PC-3 (cell line): ENCODE results near the gene TNFSF15. TPM values are rescaled to one million over a fixed set of nuclear protein-coding genes. Genes with fewer than 3 reads are reported as not detected.

Source experiments
- ATAC-seq: fragments of 200-7000 bp; cut with Tn5 transposase; 2 replicates; pipeline ENCODE4 v1.9.1; 2020; ENCODE audit warnings: mild to moderate bottlenecking, moderate library complexity
- BruUV-seq: library from RNA; stranded (reverse); fragments of 400-500 nt; replicated peaks from 2 replicates; lab custom pipeline; 2021; lab: Mats Ljungman, UMichigan
- CTCF ChIA-PET: fragments of 300-600 bp; sonication (Branson Sonifier 250); formaldehyde crosslinking; loops from one replicate; lab custom pipeline; 2022; ENCODE audit warnings: antibody characterized with exemption; lab: Charles Lee
- POLR2A ChIA-PET: fragments of 300-600 bp; sonication (Branson Sonifier 250); formaldehyde crosslinking; loops from one replicate; lab custom pipeline; 2022; ENCODE audit warnings: antibody characterized with exemption; ENCODE audit not compliant: unreplicated experiment; lab: Charles Lee
- DNase-seq: peaks from one replicate; pipeline ENCODE4 v3.0.0-alpha.2; 2015
- H2AFZ ChIP-seq: fragments of 300-600 bp; sonication (generic); 2 replicates; pipeline ENCODE4 v1.6.0; 2016; ENCODE audit warnings: antibody characterized with exemption, low read length
- H3F3A ChIP-seq: fragments of 300-600 bp; sonication (generic); one replicate; pipeline ENCODE4 v1.6.0; 2017; ENCODE audit warnings: antibody characterized with exemption, low read length, control low read depth, mild to moderate bottlenecking; ENCODE audit not compliant: unreplicated experiment
- H3K27ac ChIP-seq: fragments of 300-600 bp; sonication (generic); 2 replicates; pipeline ENCODE4 v1.5.1; 2016; ENCODE audit warnings: mild to moderate bottlenecking, low read length
- H3K27me3 ChIP-seq: fragments of 300-600 bp; sonication (generic); 2 replicates; pipeline ENCODE4 v1.6.1; 2016; ENCODE audit warnings: low read length, mixed read lengths
- H3K36me3 ChIP-seq: fragments of 300-600 bp; sonication (generic); 2 replicates; pipeline ENCODE4 v1.6.1; 2016; ENCODE audit warnings: low read depth, mixed run types, low read length, mixed read lengths
- H3K4me1 ChIP-seq: fragments of 300-600 bp; sonication (generic); 2 replicates; pipeline ENCODE4 v1.5.1; 2016; ENCODE audit warnings: low read length; ENCODE audit not compliant: insufficient read depth
- H3K4me2 ChIP-seq: fragments of 300-600 bp; sonication (generic); 2 replicates; pipeline ENCODE4 v1.6.0; 2016; ENCODE audit warnings: low read length
- H3K4me3 ChIP-seq: fragments of 300-600 bp; sonication (generic); 2 replicates; pipeline ENCODE4 v1.5.1; 2016; ENCODE audit warnings: mild to moderate bottlenecking, low read length, mixed read lengths
- H3K79me2 ChIP-seq: fragments of 300-600 bp; sonication (generic); 2 replicates; pipeline ENCODE4 v1.6.1; 2017; ENCODE audit warnings: low read length, mixed read lengths
- H3K9ac ChIP-seq: fragments of 300-600 bp; sonication (generic); 2 replicates; pipeline ENCODE4 v1.6.0; 2016; ENCODE audit warnings: mild to moderate bottlenecking, low read length
- H3K9me2 ChIP-seq: fragments of 300-600 bp; sonication (generic); replicated peaks from 2 replicates; pipeline ENCODE4 v1.6.1; 2016; ENCODE audit warnings: mixed run types, low read length, mixed read lengths
- H3K9me3 ChIP-seq: fragments of 300-600 bp; sonication (generic); 2 replicates; pipeline ENCODE4 v1.6.1; 2016; ENCODE audit warnings: low read length, mixed read lengths
- H4K20me1 ChIP-seq: fragments of 300-600 bp; sonication (generic); 2 replicates; pipeline ENCODE4 v1.6.1; 2016; ENCODE audit warnings: low read length, mixed read lengths
- EZH2 ChIP-seq: fragments of 300-600 bp; sonication (generic); IDR thresholded peaks from one replicate; pipeline ENCODE4 v1.6.1; 2017; ENCODE audit warnings: antibody characterized with exemption, mild to moderate bottlenecking, low read length; ENCODE audit not compliant: unreplicated experiment
- EZH2phosphoT487 ChIP-seq: fragments of 300-600 bp; sonication (generic); IDR thresholded peaks from 2 replicates; pipeline ENCODE4 v1.6.1; 2018; ENCODE audit warnings: mild to moderate bottlenecking, antibody characterized with exemption, low read length, borderline replicate concordance
- intact Hi-C: fragments of 100-400 bp; cut with micrococcal nuclease; formaldehyde crosslinking; loops from 2 replicates; pipeline ENCODE4 v1.9.0; 2023
- total RNA-seq: library from RNA; depleted of rRNA; stranded (reverse); fragments of >200 nt; gene quantifications from 2 replicates; pipeline ENCODE4 v1.2.3, GENCODE V29; 2014
- TF ChIP-seq, protein P1 (sequence below): fragments of 300-600 bp; sonication (generic); conservative IDR thresholded peaks from 2 replicates; pipeline ENCODE4 v1.5.1; 2017; ENCODE audit warnings: antibody characterized with exemption, low read depth, mild to moderate bottlenecking, low read length

Gene TNFSF15
- total RNA-seq, 1 experiment from 2014 or later, result 2.2 TPM

DNA sequence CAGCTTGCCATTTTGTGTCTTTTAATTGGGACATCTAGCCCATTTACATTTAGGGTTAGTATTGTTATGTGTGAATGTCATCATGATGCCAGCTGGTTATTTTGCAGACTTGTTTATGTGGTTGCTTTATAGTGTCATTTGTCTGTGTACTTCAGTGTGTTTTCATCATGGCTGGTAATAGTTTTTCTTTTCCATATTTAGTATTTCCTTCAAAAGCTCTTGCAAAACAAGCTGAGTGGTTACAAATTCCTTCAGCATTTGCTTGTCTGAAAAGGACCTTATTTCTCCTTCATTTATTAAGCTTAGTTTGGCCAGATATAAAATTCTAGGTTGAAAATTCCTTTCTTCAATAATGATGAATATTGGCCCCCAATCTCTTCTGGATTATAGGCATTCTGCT, 28.5 kb upstream of the TNFSF15 start:
- H3K27ac ChIP-seq, result no peak overlapping the region
- no peaks in the 10 kb centered on the region for H3K9me3 ChIP-seq
- H3K36me3 ChIP-seq, result no peaks in the 10 kb centered on the region
- no peaks in the 10 kb centered on the region for H3K27me3 ChIP-seq
- no peaks in the 10 kb centered on the region for H3K79me2 ChIP-seq
- TF ChIP-seq EZH2phosphoT487 (no peak), EZH2 (no peak)
- TF ChIP-seq, protein P1, sequence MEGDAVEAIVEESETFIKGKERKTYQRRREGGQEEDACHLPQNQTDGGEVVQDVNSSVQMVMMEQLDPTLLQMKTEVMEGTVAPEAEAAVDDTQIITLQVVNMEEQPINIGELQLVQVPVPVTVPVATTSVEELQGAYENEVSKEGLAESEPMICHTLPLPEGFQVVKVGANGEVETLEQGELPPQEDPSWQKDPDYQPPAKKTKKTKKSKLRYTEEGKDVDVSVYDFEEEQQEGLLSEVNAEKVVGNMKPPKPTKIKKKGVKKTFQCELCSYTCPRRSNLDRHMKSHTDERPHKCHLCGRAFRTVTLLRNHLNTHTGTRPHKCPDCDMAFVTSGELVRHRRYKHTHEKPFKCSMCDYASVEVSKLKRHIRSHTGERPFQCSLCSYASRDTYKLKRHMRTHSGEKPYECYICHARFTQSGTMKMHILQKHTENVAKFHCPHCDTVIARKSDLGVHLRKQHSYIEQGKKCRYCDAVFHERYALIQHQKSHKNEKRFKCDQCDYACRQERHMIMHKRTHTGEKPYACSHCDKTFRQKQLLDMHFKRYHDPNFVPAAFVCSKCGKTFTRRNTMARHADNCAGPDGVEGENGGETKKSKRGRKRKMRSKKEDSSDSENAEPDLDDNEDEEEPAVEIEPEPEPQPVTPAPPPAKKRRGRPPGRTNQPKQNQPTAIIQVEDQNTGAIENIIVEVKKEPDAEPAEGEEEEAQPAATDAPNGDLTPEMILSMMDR, result no peak
- no peak for ATAC-seq
- H3K9me2 ChIP-seq, result no peaks in the 10 kb centered on the region
- no peak overlapping the region for H3K9ac ChIP-seq
- H4K20me1 ChIP-seq, result no peaks in the 10 kb centered on the region
- CTCF ChIA-PET, result no interaction called here
- POLR2A ChIA-PET, result no interaction called here
- no peak overlapping the region for H2AFZ ChIP-seq
- no TSS peak for BruUV-seq
- H3K4me1 ChIP-seq, result peaks cover 9% of the 10 kb centered on the region
- H3F3A ChIP-seq, result no peaks in the 10 kb centered on the region
- H3K4me3 ChIP-seq, result no peak overlapping the region
- no peak overlapping the region for H3K4me2 ChIP-seq
- no peak for DNase-seq
- intact Hi-C loops, result no loop called here

DNA sequence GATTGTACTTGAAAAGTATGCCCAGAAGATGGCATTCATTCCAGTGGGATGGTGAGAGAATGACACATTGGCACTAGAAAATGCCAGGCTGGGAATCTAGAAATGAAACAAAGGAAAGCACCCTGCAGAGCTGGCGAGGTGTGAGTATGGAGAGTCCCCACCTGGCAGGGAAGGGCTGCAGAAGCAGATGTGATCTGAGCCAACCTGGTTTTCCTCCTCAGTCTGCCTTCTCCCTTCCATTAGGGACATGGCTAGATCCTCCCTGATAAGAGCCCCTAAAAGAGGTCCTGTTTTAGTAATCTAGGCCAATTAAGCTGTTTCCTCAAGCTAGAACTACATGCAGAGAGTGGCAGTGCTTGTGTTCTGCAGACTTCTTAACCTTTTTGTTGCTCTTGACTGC, 24.7 kb upstream of the TNFSF15 start:
- BruUV-seq, result no TSS peak
- Histone ChIP-seq H3K4me3 (no peak overlapping the region), H3K9me3 (no peaks in the 10 kb centered on the region), H3F3A (no peaks in the 10 kb centered on the region), H3K4me1 (no peaks in the 10 kb centered on the region), H4K20me1 (no peaks in the 10 kb centered on the region), H3K9ac (no peak overlapping the region), H3K27ac (no peak overlapping the region), H3K27me3 (no peaks in the 10 kb centered on the region), H3K36me3 (no peaks in the 10 kb centered on the region), H3K4me2 (no peak overlapping the region), H3K79me2 (no peaks in the 10 kb centered on the region), H2AFZ (no peak overlapping the region), H3K9me2 (no peaks in the 10 kb centered on the region)
- POLR2A ChIA-PET, result no interaction called here
- no peak for TF ChIP-seq EZH2
- TF ChIP-seq, protein P1, result no peak
- no peak for TF ChIP-seq EZH2phosphoT487
- ATAC-seq (no peak), DNase-seq (no peak)
- CTCF ChIA-PET, result no interaction called here
- intact Hi-C loops, result no loop called here

DNA sequence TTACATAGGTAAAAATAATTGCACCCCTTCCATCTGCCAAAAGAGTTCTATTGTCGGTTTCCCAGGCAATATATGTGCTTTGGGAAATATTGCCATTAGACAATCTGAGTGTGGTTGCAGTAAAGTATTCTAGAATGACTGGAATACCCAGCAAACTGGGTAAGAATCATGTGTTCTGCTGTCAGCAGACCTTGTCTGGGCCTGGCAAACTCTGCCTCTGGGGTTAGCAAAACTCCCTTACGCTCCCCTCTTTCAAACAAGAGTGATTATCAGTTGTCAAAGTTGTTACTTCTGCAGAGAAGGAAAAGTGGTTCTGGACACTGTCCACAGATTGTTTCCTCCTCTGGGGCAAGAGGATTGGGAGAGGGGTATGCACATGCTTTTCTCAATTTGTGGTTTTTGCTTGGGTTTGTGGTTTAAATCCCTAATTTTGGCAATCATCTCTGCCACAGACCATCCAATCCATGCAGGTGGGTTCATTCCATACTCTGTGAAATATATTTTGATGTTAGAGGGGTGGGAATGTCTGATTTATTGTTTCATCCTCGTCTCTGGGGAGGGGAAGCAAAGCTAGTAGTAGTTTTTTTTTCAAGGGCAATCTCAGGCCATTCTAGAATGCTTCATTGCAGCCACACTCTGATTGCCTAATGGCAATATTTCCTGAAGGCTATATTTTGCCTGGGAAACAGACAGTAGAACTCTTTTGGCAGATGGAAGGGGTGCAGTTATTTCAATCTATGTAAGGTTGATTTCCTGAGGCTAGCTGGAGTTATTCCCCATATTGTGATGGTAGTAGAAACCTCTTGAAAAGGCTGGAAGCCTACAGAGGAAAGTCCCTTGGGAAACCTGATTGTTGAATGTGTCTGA, 24.0 kb upstream of the TNFSF15 start:
- ChIA-PET POLR2A (no interaction called here), CTCF (interaction anchor here (0.6 kb wide), 1 partner anchor 13 kb away, joined by 6 read pairs; no protein-coding TSS in a partner anchor)
- Histone ChIP-seq H3K27me3 (no peaks in the 10 kb centered on the region), H3K27ac (no peak overlapping the region), H3F3A (no peaks in the 10 kb centered on the region), H3K9ac (no peak overlapping the region), H4K20me1 (no peaks in the 10 kb centered on the region), H3K4me1 (no peaks in the 10 kb centered on the region), H3K4me3 (no peak overlapping the region), H3K9me2 (no peaks in the 10 kb centered on the region), H3K4me2 (no peak overlapping the region), H3K79me2 (no peaks in the 10 kb centered on the region), H3K36me3 (no peaks in the 10 kb centered on the region), H2AFZ (no peak overlapping the region), H3K9me3 (no peaks in the 10 kb centered on the region)
- DNase-seq (no peak), ATAC-seq (no peak)
- BruUV-seq, result no TSS peak
- intact Hi-C loops, result no loop called here
- TF ChIP-seq, protein P1, result no peak
- TF ChIP-seq EZH2, result no peak
- no peak for TF ChIP-seq EZH2phosphoT487
